GM21786 (cell line): ENCODE results near the gene MAP2K5.

Experiments used
- ATAC-seq: cut with Tn5 transposase; IDR thresholded peaks from one replicate; pipeline ENCODE4 v1.9.1; 2021; ENCODE audit not compliant: unreplicated experiment

The MAP2K5 gene

DNA sequence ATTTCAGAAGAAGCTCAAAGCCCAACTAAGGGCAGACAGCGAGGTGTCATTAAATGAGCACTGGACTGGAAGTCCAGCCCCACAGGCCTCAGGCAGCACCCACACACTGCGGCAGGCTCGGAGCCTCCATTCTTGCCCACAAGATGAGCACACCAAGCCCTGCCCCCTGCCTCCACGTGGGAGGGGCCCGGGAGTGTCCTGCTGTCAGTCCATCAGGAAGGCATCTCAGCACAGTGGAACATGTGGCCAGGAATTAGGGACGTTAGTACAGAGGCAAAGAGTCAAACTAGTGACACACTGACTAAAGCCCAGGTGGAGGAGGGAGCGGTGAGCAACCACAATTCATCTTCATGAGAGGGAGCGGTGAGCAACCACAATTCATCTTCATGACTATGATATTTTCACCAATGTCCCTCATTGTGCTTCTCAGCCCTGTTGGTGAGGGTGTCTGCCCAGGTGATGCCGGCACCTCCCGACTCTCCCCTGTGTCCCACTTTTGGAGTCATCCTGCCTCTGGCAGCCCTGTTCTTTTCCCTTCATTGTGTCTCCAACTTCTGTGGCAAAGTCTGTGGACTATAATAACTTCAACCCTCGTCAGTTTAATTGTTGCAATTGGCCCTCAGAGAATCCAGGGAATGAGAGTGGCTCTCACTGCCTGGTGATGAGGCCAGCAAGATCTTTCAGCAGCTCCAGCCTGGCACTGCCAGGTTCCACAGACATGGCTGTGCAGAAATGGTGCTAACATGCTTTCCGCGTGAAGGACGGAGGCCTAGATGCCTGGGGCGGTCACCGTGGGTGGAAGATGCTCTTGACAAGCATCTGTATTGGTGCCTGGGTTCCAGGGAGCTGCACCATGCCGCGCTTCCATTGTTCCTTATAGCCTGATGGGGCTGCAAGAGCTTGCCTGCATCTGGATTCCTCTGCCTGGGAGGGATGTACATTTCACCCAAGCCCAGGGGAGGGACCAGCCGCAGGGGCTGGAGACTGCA, 259.7 kb downstream of the MAP2K5 start:
- no peak for ATAC-seq

DNA sequence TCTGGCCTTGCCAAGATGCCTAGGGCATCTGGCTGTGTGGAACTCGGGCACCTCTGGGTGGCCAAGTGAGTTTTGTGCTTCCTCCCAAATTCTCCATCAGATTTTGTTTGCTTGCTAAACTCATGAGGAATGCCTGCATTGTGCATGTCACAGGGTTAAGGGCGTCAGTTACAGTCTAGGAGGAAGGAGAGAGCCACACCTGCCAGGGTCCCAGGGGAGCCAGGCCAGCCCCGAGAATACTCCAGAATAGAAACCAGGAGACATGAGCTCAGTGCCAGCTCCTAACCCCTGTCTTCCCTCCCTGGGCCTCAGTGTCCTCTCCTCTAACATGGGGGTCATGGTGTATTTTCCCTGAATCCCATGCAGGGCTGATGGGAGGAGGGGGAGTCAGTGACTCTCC, 260.8 kb downstream of the MAP2K5 start:
- no peak for ATAC-seq

GRCh38 chr15:67803996-67804843, 261.7 kb downstream of the MAP2K5 start:
- no peak for ATAC-seq

DNA sequence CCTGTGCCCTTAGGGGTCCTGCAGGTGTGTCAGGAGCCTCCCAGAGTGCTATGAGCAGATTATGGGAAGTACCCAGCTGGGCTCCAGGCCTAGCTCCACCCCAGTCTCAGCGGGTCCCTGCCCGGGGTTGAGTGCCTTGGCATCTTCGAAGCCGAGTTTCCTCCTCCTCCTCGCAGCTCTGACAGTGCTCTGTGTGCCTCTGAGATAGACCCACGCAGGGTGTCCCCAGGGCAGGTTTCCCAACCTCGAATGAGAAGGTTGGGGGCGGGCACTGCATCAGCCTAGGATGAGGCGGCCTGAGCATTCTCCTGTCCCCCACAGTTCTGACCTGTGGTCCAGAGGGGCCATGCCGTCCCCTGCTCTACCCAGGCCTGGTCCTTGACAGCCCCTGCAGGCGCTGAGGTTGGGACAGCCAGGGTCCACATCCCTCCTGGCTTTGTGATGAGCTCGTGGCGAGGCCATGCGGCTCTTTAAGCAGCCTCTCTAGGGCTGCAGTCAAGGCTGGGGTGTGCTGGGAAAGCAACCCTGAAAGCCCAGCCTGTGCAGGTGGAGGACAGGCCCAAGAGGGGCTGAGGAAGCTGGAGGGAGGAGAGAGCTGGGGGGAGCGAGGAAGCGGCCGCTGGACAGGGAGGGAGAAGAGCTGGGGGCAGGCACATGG, 262.6 kb downstream of the MAP2K5 start:
- no peak for ATAC-seq

- no peak for ATAC-seq
Observed at GRCh38 chr15:67805666-67806516, 263.4 kb downstream of the MAP2K5 start.

- ATAC-seq: no peak
Observed at GRCh38 chr15:67806536-67806935, 264.0 kb downstream of the MAP2K5 start.

DNA sequence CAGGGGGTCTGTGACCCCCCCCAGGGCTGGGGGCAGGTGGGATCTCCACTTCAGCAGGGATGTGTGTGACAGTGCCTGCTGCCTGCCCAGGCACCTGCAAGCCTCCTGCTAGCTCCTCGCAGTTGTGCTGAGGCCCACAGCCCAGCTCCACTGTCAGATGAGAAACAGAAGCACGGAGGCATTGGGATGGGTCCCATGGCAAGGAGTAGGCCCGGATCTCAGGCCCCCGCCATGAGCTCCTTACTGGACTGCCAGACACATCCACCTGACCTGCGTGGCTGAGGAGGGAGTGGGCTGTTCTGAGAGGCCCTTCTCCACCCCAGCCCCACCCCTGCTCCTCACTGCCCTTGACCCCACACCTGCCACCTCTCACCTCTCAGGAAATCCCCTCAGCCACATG, 264.6 kb downstream of the MAP2K5 start:
- no peak for ATAC-seq

GRCh38 chr15:67807836-67808235, 265.3 kb downstream of the MAP2K5 start:
- ATAC-seq: no peak

DNA sequence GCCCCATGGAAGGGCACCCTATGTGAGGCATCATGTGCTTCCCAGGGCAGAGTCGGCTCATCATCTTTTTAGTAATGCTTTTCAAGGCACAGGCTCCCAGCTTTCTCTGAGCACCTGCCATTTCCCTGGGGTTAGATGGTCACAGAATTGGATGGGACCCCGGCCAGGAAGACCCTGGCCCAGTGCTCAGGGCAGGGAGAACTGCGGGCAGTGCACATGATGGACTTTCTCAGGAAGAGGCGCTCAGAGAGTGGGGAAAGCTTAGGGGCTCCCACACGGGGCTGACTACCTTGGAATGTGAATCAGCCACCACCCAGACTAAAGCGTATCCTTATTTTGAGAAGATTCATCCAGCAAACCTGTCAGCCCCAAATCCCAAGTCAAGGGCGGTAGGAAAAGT, 266.3 kb downstream of the MAP2K5 start:
- ATAC-seq: no peak

DNA sequence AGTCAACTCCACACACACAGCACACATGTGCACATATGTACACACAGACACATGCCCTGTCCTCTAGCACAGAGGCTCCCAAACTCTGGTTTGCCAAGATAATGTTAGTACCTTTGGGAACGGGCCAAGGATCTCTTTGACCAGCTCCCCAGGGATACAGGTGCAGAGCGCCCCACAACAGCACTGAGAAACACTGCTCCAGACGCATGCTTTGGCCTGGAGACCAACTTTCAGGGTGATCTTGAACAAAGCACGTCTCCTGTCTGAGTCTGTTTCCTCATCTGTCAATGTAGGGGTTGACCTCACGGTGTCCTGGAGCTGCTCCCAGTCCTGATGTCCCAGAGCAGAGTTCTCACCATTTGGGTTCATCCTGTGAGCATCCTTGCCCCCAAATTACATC, 266.9 kb downstream of the MAP2K5 start:
- no peak for ATAC-seq

DNA sequence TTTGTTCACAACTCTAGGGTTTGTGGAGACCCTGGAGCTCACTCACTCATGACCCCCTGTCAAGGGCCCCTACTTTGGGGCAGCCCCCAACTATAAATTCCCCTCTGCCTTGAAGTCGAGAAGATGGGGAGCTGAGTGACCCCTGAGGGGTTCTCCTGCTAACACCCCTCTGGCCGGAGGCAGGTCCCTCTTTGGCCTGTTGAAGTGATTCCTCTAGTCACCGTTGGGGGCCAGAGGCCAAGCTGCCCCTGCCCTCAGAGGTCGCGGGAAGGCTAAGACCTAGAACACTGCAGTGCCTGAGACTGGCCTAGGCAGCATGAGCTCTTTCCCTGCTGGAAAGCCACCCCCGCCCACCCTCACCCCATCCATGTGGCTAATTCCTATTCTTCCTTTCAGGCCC, 267.4 kb downstream of the MAP2K5 start:
- no peak for ATAC-seq

DNA sequence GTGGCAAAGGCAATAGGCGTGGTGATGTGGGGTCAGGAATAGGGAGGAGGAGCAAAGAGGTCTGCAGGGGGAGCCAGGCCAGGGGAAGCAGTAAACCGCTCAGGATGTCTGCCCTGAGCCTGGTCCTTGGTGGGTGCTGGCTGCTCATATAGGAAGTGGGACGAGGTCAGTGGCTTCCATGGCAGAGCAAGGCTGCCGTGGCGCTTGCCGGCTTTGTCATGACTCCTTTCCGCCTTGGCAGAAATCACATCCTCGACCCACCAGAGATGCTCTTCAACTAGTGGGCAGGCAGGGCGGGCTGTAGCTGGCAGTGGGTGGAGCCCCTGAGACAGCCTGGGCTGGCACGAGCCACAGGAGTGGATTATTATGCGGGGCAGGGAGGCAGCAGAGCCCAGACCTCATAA, 269.7 kb downstream of the MAP2K5 start:
- no peak for ATAC-seq

GRCh38 chr15:67813104-67813634, 270.7 kb downstream of the MAP2K5 start:
- no peak for ATAC-seq

- ATAC-seq: no peak
Observed at GRCh38 chr15:67815036-67815592, 272.6 kb downstream of the MAP2K5 start.

- no peak for ATAC-seq
Observed at GRCh38 chr15:67816668-67817067, 274.2 kb downstream of the MAP2K5 start.

DNA sequence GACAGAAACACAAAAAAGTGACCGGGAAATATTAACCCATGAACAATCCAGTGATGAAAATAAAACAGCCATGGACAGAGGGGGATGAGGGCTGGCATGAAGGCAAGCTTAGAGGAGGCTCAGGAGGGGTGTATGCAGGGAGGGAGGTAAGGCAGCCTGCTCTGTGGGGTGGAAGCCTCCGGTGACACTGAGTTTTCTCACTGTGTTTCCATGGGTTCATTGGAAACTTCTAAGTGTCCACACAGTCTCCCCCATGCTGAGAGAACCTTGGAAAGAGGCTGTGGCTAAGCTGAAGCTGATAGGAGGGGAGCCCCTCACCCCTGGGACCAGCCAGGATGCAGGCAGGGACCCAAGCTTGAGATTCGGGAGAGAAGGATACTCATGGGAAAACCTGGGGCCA, 276.0 kb downstream of the MAP2K5 start:
- no peak for ATAC-seq

DNA sequence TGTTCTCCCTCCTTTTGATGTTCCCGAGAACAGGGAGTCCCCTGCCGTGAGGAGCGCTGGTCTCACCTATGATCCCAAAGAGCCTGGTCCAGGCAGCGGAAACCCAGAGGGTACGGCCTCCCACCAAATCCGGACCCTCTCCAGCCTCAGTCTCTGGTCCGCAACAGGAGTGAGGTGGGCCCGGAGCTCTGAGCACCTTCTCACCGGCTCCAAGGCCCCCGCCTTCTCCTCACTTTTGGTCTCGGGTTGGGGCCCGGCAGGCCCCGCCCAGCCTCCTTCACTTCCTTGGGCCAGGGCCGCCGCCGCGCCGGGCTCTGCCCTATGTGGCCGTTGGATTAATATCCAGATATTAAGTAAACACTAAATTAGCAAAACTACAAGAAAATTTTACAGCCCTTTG, 277.1 kb downstream of the MAP2K5 start:
- no peak for ATAC-seq

DNA sequence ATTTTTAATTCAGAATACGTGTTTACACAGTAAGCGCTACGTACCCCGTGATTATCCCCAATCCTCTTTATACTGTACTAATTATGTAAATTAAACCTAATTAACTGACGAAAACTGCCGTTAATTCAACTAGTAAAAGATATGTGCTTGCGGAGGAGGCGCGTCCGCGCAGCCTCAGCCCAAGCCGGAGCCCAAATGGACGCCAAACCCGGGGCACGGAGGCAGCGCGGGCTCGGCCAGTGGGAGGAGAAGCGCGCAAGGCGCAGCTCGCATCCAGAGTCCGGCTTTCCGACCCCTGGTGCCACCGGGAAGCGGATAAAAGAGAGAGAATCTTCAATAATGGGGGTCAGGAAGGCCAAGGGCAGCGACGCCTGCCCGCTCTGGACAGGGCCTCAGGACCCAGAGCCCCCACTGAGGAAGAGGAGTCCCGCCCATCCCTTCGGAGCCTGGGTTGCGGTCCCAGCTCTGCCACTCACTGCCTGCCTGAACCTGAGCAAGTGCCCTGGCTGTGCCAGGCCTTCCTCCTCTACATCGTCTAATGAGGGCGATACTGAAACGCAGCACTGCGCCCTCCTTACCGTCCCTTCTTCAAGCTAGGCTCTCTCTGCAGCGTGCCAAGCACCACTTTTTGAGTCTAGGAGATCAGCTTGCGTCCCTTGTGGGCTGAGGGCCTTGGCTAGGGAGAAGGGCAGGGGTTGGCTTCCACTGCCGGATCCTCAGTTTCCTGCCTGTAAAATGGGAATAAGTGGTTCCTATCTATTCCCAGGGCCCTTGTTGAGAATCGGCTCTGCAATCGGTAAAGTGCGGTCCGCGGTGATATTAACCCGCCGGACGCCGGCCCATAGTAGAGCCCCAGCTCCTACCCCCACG, 277.9 kb downstream of the MAP2K5 start:
- no peak for ATAC-seq
